ENCODE measurements around the gene MAGI2.

Gene MAGI2

GRCh38 chr7:78203042-78203720, 1250.3 kb downstream of the MAGI2 start:
- no peak for DNase-seq

DNA sequence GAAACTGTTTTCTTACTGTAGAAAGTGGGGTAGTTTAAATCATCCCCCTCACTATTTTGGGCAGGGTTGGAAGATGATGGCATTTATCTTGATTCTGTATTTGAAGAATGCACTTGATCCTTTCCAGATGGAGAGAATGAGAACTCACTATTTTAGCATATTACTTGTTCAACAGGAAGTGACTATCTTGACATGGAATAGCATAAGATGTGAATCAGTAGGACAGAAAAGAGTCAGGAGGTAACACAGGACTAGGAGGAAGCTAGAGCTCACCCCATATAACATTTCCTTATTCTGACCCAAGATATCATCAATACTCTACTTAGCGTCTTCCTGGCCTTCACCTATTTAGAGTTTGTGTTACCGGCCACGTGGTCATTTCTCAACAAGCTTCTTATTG, 1254.7 kb downstream of the MAGI2 start:
- DNase-seq = no peak

GRCh38 chr7:78197447-78197846, 1256.0 kb downstream of the MAGI2 start:
- no peak for DNase-seq

- DNase-seq = peak in 4 of 58 donors; percentile 5 to 43 (median 14)
Measured at GRCh38 chr7:78195281-78195680, 1258.2 kb downstream of the MAGI2 start.

GRCh38 chr7:78194611-78195010, 1258.9 kb downstream of the MAGI2 start:
- DNase-seq = no peak

- DNase-seq = peak in 4 of 58 donors; percentile 15 to 24 (median 20)
Measured at GRCh38 chr7:78191475-78192079, 1261.9 kb downstream of the MAGI2 start.

DNA sequence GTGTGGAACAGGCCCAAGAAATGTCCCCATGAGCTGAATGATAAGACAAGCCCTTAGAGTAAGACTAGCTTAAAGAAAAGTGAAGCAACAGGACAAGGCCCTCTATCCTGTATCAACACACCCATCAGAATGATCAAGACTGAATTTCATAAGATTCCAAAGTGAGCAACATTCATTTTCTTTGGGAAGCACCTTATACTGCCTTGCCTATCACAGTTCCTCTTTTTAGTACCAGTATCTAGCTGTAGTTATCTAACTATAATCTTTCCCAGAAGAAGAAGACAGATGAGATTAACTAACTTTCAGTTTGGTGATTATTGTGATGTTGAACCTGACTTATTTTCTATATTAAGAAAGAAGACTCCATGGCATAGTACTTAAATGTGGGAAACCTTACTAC, 1263.7 kb downstream of the MAGI2 start:
- no peak for DNase-seq

DNA sequence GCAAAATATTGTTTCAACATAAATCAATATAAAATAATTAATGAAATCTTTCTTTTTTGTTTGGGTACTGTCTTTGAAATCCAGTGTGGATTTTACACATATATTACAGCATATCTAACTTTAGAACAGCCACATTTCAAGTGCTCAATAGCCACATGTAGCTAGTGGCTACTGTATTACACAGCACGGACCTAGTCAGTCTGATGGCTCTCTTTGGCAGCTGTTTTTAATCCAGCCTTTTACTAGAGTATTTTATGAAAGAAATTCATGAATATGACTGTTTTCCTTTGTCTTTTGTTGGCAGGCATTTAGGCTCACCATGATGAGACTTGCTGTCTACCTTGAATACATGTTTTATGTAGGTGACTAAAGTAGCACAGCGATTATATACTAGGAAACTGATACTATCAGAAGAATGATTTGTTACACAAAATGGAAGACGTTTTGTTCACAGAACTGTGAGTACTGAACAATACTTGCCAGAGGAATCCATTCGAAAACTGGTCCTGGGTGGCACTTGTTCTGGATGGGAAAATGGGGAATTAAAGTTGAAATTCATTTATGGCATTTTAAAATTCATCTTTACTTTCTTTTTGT, 1268.2 kb downstream of the MAGI2 start:
- DNase-seq = no peak

GRCh38 chr7:78184299-78184698, 1269.2 kb downstream of the MAGI2 start:
- no peak for DNase-seq

GRCh38 chr7:78179827-78180477, 1273.5 kb downstream of the MAGI2 start:
- no peak for DNase-seq

DNA sequence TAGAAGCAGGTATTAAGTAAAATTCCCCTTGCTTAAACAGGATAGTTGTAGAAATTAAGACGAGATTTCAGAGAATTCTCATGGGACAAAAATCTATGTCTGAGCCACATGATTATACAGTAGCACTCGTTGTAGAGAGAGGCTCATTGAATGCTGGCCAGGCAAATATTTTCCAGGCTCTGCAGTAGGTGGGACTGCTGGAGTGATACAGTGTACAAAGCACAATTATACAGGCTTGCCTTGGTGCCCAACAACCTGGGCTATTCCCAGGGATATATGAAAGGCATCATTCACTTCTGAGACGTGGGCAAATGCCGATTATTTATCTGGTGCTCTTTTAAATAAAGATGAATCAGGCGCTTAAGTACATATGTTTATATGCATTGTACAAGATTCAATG, 1274.3 kb downstream of the MAGI2 start:
- no peak for DNase-seq

- no peak for DNase-seq
Measured at GRCh38 chr7:78178319-78178718, 1275.1 kb downstream of the MAGI2 start.

- DNase-seq = peak in 2 of 58 donors; percentile 2 to 8
Measured at GRCh38 chr7:78176171-78176570, 1277.3 kb downstream of the MAGI2 start.

DNA sequence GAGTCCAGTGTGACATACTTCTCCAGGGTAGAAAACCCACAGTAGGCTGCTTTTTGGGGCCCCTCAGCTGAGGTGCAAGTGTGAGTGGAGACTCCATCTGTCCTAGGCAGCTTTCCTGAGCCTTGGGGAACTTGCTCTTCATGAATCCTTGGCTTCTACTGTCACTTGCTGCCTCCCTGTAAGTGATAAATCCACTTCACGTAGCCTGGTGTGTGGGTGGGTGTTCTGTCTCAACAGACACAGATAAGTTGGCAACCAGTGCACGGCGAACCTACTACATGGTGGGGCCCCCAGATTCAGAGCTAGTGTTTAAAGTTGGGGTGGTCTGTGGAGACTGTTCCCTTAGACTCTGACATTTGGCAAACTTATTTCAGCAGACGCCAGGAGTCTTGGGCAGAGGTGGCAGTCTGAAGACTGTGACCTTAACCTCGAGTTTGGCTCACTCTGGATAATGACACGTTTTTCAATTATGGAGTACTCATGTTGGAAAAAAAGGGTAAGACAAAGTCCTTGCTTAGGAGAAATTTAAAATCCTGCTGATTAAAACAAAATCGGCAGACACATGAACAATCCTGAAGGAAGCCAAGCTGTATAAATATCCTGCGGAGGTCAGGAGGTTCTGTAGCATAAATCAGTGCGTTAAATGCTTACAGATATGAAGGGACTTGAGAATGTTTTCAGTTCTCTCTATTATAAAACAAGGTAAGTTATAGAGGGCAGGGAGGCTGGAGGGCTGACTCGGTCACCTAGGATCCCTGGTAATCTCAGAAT, 1278.0 kb downstream of the MAGI2 start:
- DNase-seq = peak in 17 of 58 donors; percentile 5 to 62 (median 35)

- peak in 1 of 58 donors; percentile 9 for DNase-seq
Measured at GRCh38 chr7:78173666-78174065, 1279.8 kb downstream of the MAGI2 start.

DNA sequence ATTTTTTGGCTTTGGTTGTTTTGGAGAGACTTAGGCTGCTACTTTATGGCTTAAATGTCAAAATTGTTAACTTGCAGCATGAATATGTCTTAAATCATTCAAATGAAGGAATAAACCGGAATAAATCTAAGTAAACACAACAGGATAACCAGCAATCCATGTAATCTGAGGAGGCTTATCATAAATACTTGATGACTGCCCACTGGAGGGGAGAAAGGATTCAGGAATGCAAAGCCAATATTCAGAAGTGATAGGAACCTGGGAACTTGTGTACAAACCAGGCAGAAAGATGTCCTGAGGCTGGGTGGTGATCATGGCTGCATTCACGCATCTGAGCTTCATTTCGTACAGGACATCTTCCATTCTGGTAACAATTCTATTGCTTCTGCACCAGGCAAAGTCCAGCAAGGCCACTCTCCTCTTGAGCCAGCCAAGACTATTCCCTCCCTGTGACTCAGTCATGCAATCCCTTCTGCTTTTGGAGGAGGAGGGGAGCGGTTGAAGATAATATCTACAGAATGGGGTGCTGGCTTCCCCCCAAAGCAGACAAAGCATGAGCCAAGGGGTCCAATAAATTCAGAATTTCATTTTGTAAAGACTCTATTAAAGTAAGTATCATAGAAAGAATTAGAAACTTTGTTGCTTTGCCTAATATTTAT, 1280.4 kb downstream of the MAGI2 start:
- no peak for DNase-seq

GRCh38 chr7:78172267-78172757, 1281.2 kb downstream of the MAGI2 start:
- DNase-seq = no peak

GRCh38 chr7:78171398-78171797, 1282.1 kb downstream of the MAGI2 start:
- no peak for DNase-seq

DNA sequence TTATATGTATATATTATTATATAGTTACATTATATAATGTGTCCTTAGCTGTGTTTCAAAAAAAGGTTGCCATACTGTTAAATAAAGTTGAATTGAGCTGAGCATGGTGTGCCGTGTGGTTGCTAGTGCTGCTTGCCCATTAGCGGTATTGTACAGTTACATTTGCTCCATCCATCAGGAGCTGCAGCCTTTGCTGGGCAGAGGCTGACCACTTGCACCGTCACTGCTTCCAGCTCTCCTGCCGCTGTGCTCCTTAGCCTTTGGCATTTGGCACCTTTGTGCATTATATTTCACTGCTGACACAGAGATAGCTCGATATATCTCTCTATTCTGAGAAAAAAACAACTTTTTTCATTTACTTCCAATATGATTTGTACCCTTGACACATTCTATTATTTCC, 1282.7 kb downstream of the MAGI2 start:
- DNase-seq = no peak

DNA sequence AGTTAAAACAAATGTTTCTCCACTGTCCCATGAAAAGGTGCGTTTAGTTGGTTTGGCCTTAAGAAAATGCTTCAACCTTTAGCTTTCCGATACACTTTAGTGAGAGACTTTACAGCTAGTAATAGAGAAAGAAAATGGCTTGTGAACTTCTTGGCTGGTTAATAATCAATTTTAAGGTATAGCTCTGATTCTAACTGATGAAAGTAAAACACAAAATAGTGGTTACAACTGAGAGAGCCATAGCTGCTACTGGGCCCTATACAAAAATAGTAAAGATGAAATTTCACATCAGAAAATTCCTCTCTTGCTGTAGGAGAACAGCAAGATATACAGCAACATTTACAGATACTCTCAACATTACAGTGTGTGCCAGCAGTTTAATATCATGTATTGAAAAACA, 1283.5 kb downstream of the MAGI2 start:
- DNase-seq = no peak

GRCh38 chr7:78168865-78169264, 1284.6 kb downstream of the MAGI2 start:
- no peak for DNase-seq

Measured in anterior cingulate cortex (tissue), 58 donors.